ENCODE data around the gene FBXW8. TPM values are rescaled to one million over a fixed set of nuclear protein-coding genes. Genes with fewer than 3 reads are reported as not detected.

FBXW8 gene
- total RNA-seq, 2 donors from 2014 or later = 12.6 to 25.0 TPM

GRCh38 chr12:116916714-116917114, 6.0 kb downstream of the FBXW8 start:
- DNase-seq (ENCODE audit: low spot score) (no peak), ATAC-seq (ENCODE audit: insufficient number of reproducible peaks, low FRiP score, low read depth) (no peak)
- no peaks in the 10 kb centered on the region for H3K36me3 ChIP-seq
- H3K9me3 ChIP-seq = no peaks in the 10 kb centered on the region
- H3K27ac ChIP-seq = no peak overlapping the region
- H3K4me1 ChIP-seq (ENCODE audit: control insufficient read depth in 1 of 2, low read depth in 2 of 2) = peaks cover 9 to 27% of the 10 kb centered on the region in 2 donors
- no peaks in the 10 kb centered on the region for H3K27me3 ChIP-seq (replicated peaks; ENCODE audit: insufficient read depth)
- H3K4me3 ChIP-seq = no peak overlapping the region
- no peak for TF ChIP-seq CTCF (IDR thresholded peaks at IDR 0.05)

GRCh38 chr12:116918464-116918863, 7.7 kb downstream of the FBXW8 start:
- DNase-seq (ENCODE audit: low spot score) (no peak), ATAC-seq (ENCODE audit: insufficient number of reproducible peaks, low FRiP score, low read depth) (no peak)
- H3K4me3 ChIP-seq = no peak overlapping the region
- H3K36me3 ChIP-seq = no peaks in the 10 kb centered on the region
- H3K27me3 ChIP-seq (replicated peaks; ENCODE audit: insufficient read depth) = no peaks in the 10 kb centered on the region
- no peak overlapping the region for H3K27ac ChIP-seq
- H3K9me3 ChIP-seq = no peaks in the 10 kb centered on the region
- peaks cover 5 to 22% of the 10 kb centered on the region in 2 donors for H3K4me1 ChIP-seq (ENCODE audit: control insufficient read depth in 1 of 2, low read depth in 2 of 2)
- no peak for TF ChIP-seq CTCF (IDR thresholded peaks at IDR 0.05)

GRCh38 chr12:116919247-116919661, 8.5 kb downstream of the FBXW8 start:
- Histone ChIP-seq H3K27me3 (replicated peaks; ENCODE audit: insufficient read depth) (no peaks in the 10 kb centered on the region), H3K4me1 (ENCODE audit: control insufficient read depth in 1 of 2, low read depth in 2 of 2) (peaks cover 5 to 22% of the 10 kb centered on the region in 2 donors), H3K27ac (no peak overlapping the region), H3K4me3 (no peak overlapping the region), H3K9me3 (no peaks in the 10 kb centered on the region), H3K36me3 (no peaks in the 10 kb centered on the region)
- ATAC-seq (ENCODE audit: insufficient number of reproducible peaks, low FRiP score, low read depth) (no peak), DNase-seq (ENCODE audit: low spot score) (no peak)
- TF ChIP-seq CTCF (IDR thresholded peaks at IDR 0.05) = no peak

DNA sequence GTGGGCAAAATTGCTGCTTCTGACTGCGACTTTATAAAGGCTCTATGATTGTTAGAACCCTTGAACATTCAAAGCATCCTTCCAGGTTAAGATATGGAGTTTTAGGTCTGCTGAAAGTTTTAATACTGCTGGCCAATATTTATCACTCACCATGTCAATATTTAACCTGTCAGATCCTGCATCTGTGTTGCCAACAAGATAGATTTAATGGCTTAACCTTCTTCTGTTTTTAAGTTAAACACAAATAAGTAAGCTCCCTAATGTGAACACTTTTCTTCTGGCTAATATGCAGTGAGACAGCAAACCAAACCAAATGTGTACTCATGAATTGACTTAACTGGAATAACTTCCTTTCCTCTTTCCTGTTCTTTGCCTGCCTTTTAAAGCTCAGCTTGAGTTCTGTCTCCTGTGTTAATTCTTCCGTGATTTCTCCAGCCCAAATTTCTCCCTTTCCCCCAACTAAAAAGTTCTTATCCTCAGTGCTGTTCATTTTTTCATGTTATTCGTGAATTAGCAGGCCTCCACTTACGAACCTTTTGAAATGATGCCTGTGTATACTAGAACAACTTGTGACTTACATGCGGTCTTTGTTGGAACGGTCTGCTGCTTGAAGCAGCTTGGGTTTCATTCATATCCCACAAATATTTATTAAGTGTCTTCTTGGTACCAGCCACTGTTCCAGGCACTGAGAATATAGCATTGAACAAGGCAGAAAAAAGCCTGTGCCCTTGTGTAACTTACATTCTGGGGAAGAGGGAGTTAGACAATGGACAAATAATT, 9.1 kb downstream of the FBXW8 start:
- H3K27me3 ChIP-seq (replicated peaks; ENCODE audit: insufficient read depth) = no peaks in the 10 kb centered on the region
- peaks cover 5 to 22% of the 10 kb centered on the region in 2 donors for H3K4me1 ChIP-seq (ENCODE audit: control insufficient read depth in 1 of 2, low read depth in 2 of 2)
- H3K36me3 ChIP-seq = no peaks in the 10 kb centered on the region
- DNase-seq (ENCODE audit: low spot score) = no peak
- no peaks in the 10 kb centered on the region for H3K9me3 ChIP-seq
- no peak for TF ChIP-seq CTCF (IDR thresholded peaks at IDR 0.05)
- no peak for ATAC-seq (ENCODE audit: insufficient number of reproducible peaks, low FRiP score, low read depth)
- no peak overlapping the region for H3K4me3 ChIP-seq
- H3K27ac ChIP-seq = no peak overlapping the region

- Histone ChIP-seq H3K4me3 (no peak overlapping the region), H3K36me3 (no peaks in the 10 kb centered on the region), H3K27me3 (replicated peaks; ENCODE audit: insufficient read depth) (no peaks in the 10 kb centered on the region), H3K4me1 (ENCODE audit: control insufficient read depth in 1 of 2, low read depth in 2 of 2) (peaks cover 7 to 32% of the 10 kb centered on the region in 2 donors), H3K27ac (no peak overlapping the region), H3K9me3 (no peaks in the 10 kb centered on the region)
- TF ChIP-seq CTCF (IDR thresholded peaks at IDR 0.05) = no peak
- DNase-seq (ENCODE audit: low spot score) (no peak), ATAC-seq (ENCODE audit: insufficient number of reproducible peaks, low FRiP score, low read depth) (no peak)
Observed at GRCh38 chr12:116920939-116921338, 10.2 kb downstream of the FBXW8 start.

Measured in thoracic aorta (tissue), 2 donors.